Type B pancreatic cell (in vitro differentiated cells): ENCODE results near the gene EGR2. TPM values are rescaled to one million over a fixed set of nuclear protein-coding genes. Genes with fewer than 3 reads are reported as not detected.

ENCODE experiments used
- DNase-seq: peaks from one replicate; pipeline ENCODE4 v3.0.0; 2021; ENCODE audit warnings: mixed read lengths; ENCODE audit not compliant: unreplicated experiment; ENCODE audit errors: extremely low spot score
- H3K27ac Mint-ChIP-seq: 2 replicates; pipeline ENCODE4 v1.8.0; 2021; ENCODE audit warnings: mild to moderate bottlenecking, mixed read lengths
- H3K27me3 Mint-ChIP-seq: 2 replicates; pipeline ENCODE4 v1.8.0; 2021; ENCODE audit warnings: mixed read lengths
- H3K36me3 Mint-ChIP-seq: 2 replicates; pipeline ENCODE4 v1.8.0; 2021; ENCODE audit warnings: mixed read lengths
- H3K4me1 Mint-ChIP-seq: one replicate; pipeline ENCODE4 v1.8.0; 2021; ENCODE audit warnings: mixed read lengths; ENCODE audit not compliant: unreplicated experiment
- H3K4me3 Mint-ChIP-seq: 2 replicates; pipeline ENCODE4 v1.8.0; 2021; ENCODE audit warnings: mild to moderate bottlenecking, mixed read lengths
- H3K9me3 Mint-ChIP-seq: 2 replicates; pipeline ENCODE4 v1.8.0; 2021; ENCODE audit warnings: mixed read lengths
- total RNA-seq: library from RNA; stranded (reverse); gene quantifications from 2 replicates; pipeline ENCODE4 v1.2.1, GENCODE V29; 2021; ENCODE audit warnings: low replicate concordance
- TF ChIP-seq, protein P1 (sequence below): fragments of 200-600 bp; sonication (generic); conservative IDR thresholded peaks from 2 replicates; pipeline ENCODE4 v1.5.0; 2021; ENCODE audit warnings: antibody characterized with exemption, mild to moderate bottlenecking

EGR2 gene
- total RNA-seq, 1 donor from 2014 or later = 26.7 TPM

- H3K27ac Mint-ChIP-seq = no peak overlapping the region
- peaks cover 5% of the 10 kb centered on the region for H3K36me3 Mint-ChIP-seq
- peaks cover 16% of the 10 kb centered on the region for H3K4me1 Mint-ChIP-seq
- no peaks in the 10 kb centered on the region for H3K9me3 Mint-ChIP-seq
- TF ChIP-seq, protein P1, sequence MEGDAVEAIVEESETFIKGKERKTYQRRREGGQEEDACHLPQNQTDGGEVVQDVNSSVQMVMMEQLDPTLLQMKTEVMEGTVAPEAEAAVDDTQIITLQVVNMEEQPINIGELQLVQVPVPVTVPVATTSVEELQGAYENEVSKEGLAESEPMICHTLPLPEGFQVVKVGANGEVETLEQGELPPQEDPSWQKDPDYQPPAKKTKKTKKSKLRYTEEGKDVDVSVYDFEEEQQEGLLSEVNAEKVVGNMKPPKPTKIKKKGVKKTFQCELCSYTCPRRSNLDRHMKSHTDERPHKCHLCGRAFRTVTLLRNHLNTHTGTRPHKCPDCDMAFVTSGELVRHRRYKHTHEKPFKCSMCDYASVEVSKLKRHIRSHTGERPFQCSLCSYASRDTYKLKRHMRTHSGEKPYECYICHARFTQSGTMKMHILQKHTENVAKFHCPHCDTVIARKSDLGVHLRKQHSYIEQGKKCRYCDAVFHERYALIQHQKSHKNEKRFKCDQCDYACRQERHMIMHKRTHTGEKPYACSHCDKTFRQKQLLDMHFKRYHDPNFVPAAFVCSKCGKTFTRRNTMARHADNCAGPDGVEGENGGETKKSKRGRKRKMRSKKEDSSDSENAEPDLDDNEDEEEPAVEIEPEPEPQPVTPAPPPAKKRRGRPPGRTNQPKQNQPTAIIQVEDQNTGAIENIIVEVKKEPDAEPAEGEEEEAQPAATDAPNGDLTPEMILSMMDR = no peak
- peaks cover 69% of the 10 kb centered on the region for H3K27me3 Mint-ChIP-seq
- peak overlapping the region; percentile 65 for H3K4me3 Mint-ChIP-seq
- no peak for DNase-seq
Measured at GRCh38 chr10:62819141-62819920, 3.2 kb upstream of the EGR2 start.

GRCh38 chr10:62818426-62819011 lies 2.4 kb upstream of the EGR2 start:
- H3K4me1 Mint-ChIP-seq = peaks cover 16% of the 10 kb centered on the region
- H3K27ac Mint-ChIP-seq = no peak overlapping the region
- H3K4me3 Mint-ChIP-seq = peak overlapping the region; percentile 98
- H3K9me3 Mint-ChIP-seq = no peaks in the 10 kb centered on the region
- peaks cover 5% of the 10 kb centered on the region for H3K36me3 Mint-ChIP-seq
- TF ChIP-seq, protein P1 = no peak
- H3K27me3 Mint-ChIP-seq = peaks cover 77% of the 10 kb centered on the region
- no peak for DNase-seq

GRCh38 chr10:62817766-62818425 lies 1.7 kb upstream of the EGR2 start:
- peaks cover 16% of the 10 kb centered on the region for H3K4me1 Mint-ChIP-seq
- peak overlapping the region; percentile 96 for H3K27ac Mint-ChIP-seq
- H3K4me3 Mint-ChIP-seq = peak overlapping the region; percentile 98
- TF ChIP-seq, protein P1 = peak; percentile 90
- no peaks in the 10 kb centered on the region for H3K9me3 Mint-ChIP-seq
- peaks cover 78% of the 10 kb centered on the region for H3K27me3 Mint-ChIP-seq
- DNase-seq = no peak
- peaks cover 9% of the 10 kb centered on the region for H3K36me3 Mint-ChIP-seq

- Mint-ChIP-seq H3K36me3 (peaks cover 9% of the 10 kb centered on the region), H3K4me1 (peaks cover 16% of the 10 kb centered on the region), H3K27ac (peak overlapping the region; percentile 96), H3K9me3 (no peaks in the 10 kb centered on the region), H3K27me3 (peaks cover 82% of the 10 kb centered on the region), H3K4me3 (peak overlapping the region; percentile 98)
- TF ChIP-seq, protein P1 = no peak
- no peak for DNase-seq
Measured at GRCh38 chr10:62817121-62817765, 1.1 kb upstream of the EGR2 start.

- Mint-ChIP-seq H3K27ac (peak overlapping the region; percentile 96), H3K27me3 (peaks cover 88% of the 10 kb centered on the region), H3K9me3 (no peaks in the 10 kb centered on the region), H3K36me3 (peaks cover 9% of the 10 kb centered on the region), H3K4me3 (peak overlapping the region; percentile 98), H3K4me1 (peaks cover 16% of the 10 kb centered on the region)
- TF ChIP-seq, protein P1 = no peak
- no peak for DNase-seq
Measured at GRCh38 chr10:62816076-62816330, 163 bp downstream of the EGR2 start.
